ENCODE results near the gene CDKN1A. TPM values are rescaled to one million over a fixed set of nuclear protein-coding genes. Genes with fewer than 3 reads are reported as not detected.

The CDKN1A gene
- total RNA-seq, 1 donor from 2014 or later: 364 TPM

DNA sequence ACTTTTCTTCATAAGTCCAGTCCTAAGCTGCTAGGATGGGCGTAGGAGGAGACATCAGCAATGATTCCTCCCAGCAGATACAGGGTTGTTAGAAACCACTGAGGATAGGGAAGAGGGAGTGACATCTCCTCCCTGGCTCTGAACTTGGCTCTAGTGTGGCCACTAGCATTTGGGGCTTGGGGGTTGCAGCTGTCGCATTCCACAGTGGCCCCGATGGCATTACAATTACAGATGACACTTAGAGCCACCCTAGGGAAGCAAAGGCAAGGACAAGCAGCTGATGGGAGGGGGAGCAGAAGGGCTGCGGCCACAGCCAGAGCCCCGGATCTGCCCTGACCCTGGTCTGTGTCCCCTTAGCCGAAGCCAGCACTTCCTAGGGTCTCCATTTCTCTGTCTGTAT is 9.5 kb upstream of the CDKN1A start:
- Histone ChIP-seq H3K36me3 (ENCODE audit: control insufficient read depth, insufficient read depth, low read length) (no peaks in the 10 kb centered on the region), H3K27me3 (ENCODE audit: control insufficient read depth, insufficient read depth, low read length) (no peaks in the 10 kb centered on the region), H3K4me3 (ENCODE audit: low read depth, low read length) (no peak overlapping the region)
- no peak for FAIRE-seq
- DNase-seq (ENCODE audit: low read depth): no peak
- TF ChIP-seq, protein P1, sequence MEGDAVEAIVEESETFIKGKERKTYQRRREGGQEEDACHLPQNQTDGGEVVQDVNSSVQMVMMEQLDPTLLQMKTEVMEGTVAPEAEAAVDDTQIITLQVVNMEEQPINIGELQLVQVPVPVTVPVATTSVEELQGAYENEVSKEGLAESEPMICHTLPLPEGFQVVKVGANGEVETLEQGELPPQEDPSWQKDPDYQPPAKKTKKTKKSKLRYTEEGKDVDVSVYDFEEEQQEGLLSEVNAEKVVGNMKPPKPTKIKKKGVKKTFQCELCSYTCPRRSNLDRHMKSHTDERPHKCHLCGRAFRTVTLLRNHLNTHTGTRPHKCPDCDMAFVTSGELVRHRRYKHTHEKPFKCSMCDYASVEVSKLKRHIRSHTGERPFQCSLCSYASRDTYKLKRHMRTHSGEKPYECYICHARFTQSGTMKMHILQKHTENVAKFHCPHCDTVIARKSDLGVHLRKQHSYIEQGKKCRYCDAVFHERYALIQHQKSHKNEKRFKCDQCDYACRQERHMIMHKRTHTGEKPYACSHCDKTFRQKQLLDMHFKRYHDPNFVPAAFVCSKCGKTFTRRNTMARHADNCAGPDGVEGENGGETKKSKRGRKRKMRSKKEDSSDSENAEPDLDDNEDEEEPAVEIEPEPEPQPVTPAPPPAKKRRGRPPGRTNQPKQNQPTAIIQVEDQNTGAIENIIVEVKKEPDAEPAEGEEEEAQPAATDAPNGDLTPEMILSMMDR (IDR thresholded peaks at IDR 0.05; ENCODE audit: insufficient read depth, low read length, severe bottlenecking): no peak

DNA sequence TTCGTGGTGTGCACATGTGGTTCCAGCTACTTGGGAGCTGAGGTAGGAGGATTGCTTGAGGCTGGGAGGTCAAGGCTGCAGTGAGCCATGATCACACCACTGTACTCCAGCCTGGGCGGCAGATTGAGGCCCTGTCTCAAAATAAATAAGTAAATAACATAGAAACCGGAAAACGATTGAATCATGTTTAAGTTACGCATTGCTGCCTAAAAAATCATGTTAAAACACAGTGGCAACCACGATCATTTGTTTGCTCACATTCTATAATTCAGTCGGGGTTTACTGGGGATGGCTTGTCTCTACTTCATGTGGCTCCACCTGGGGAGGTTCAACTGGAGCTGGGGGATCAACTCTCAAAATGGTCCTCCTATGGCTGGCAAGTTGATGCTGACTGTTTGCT is 8.2 kb upstream of the CDKN1A start:
- TF ChIP-seq, protein P1 (IDR thresholded peaks at IDR 0.05; ENCODE audit: insufficient read depth, low read length, severe bottlenecking): no peak
- peak; percentile 78 for DNase-seq (ENCODE audit: low read depth)
- FAIRE-seq: no peak
- Histone ChIP-seq H3K4me3 (ENCODE audit: low read depth, low read length) (no peak overlapping the region), H3K27me3 (ENCODE audit: control insufficient read depth, insufficient read depth, low read length) (no peaks in the 10 kb centered on the region), H3K36me3 (ENCODE audit: control insufficient read depth, insufficient read depth, low read length) (no peaks in the 10 kb centered on the region)

DNA sequence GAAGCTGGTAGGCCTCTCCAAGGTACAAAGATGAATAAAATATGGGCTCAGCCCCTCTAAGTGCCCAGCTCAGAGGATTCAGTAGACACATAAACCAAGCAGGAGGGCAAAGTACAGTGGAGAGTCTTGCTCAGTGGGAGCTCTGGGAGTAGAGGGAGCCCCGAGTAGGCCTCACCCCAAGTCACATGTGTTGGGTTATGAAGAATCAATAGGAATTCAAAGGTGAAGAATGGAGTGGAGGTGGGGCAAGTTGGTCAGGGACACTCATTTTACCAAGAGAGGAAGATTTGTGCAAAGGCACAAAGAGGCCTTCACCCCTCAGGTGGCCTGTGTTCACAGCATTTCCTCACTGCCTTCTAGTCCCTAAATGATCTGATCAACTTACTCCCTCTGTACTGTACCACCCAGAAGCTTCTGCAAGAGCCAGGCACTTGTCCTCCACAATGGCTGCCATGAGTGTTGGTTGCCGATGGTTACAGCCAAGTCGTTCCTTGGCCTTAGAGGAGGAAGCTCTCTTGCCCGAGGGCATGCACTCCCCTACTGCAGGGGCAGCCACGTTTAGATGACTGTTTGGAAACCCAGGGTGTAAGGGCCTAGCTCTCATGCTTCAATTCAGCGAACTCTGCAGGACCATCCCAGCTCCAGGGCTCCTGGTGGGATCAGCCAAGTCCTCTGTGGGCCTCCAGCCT is 6.7 kb upstream of the CDKN1A start:
- no peaks in the 10 kb centered on the region for H3K27me3 ChIP-seq (ENCODE audit: control insufficient read depth, insufficient read depth, low read length)
- H3K4me3 ChIP-seq (ENCODE audit: low read depth, low read length): no peak overlapping the region
- FAIRE-seq (no peak), DNase-seq (ENCODE audit: low read depth) (no peak)
- TF ChIP-seq, protein P1 (IDR thresholded peaks at IDR 0.05; ENCODE audit: insufficient read depth, low read length, severe bottlenecking): no peak
- H3K36me3 ChIP-seq (ENCODE audit: control insufficient read depth, insufficient read depth, low read length): no peaks in the 10 kb centered on the region

DNA sequence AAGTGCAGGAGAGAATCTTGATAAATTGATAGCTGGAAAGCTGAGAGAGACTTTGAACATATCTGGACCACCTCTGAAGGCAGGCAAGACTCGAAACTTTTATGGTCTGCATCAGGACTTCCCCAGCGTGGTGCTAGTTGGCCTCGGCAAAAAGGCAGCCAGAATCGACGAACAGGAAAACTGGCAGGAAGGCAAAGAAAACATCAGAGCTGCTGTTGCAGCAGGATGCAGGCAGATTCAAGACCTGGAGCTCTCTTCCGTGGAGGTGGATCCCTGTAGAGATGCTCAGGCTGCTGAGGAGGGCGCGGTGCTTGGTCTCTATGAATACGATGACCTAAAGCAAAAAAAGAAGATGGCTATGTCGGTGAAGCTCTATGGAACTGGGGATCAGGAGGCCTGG is 4.6 kb upstream of the CDKN1A start:
- FAIRE-seq: no peak

DNA sequence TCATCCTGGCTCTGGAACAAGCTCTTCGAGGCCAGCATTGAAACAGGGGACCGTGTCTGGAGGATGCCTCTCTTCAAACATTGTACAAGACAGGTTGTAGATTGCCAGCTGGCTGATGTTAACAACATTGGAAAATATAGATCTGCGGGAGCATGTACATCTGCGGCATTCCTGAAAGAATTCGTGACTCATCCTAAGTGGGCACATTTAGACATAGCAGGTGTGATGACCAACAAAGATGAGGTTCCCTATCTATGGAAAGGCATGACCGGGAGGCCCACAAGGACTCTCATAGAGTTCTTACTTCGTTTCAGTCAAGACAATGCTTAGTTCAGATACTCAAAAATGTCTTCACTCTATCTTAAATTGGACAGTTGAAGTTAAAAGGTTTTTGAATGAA is 3.6 kb upstream of the CDKN1A start:
- TF ChIP-seq, protein P1 (IDR thresholded peaks at IDR 0.05; ENCODE audit: insufficient read depth, low read length, severe bottlenecking): no peak
- Histone ChIP-seq H3K36me3 (ENCODE audit: control insufficient read depth, insufficient read depth, low read length) (peaks cover 10% of the 10 kb centered on the region), H3K4me3 (ENCODE audit: low read depth, low read length) (no peak overlapping the region), H3K27me3 (ENCODE audit: control insufficient read depth, insufficient read depth, low read length) (no peaks in the 10 kb centered on the region)
- DNase-seq (ENCODE audit: low read depth) (no peak), FAIRE-seq (no peak)

More for the DNA sequence above, 4.6 kb upstream of the CDKN1A start:
- no peaks in the 10 kb centered on the region for H3K27me3 ChIP-seq (ENCODE audit: control insufficient read depth, insufficient read depth, low read length)
- TF ChIP-seq, protein P1 (IDR thresholded peaks at IDR 0.05; ENCODE audit: insufficient read depth, low read length, severe bottlenecking): no peak
- H3K36me3 ChIP-seq (ENCODE audit: control insufficient read depth, insufficient read depth, low read length): peaks cover 3% of the 10 kb centered on the region
- DNase-seq (ENCODE audit: low read depth): no peak
- no peak overlapping the region for H3K4me3 ChIP-seq (ENCODE audit: low read depth, low read length)
